Lung (tissue), 12 donors: ENCODE measurements around the gene PCDH9. TPM values are rescaled to one million over a fixed set of nuclear protein-coding genes. Genes with fewer than 3 reads are reported as not detected.

ENCODE experiments used
- ATAC-seq: fragments of 200-7000 bp; cut with Tn5 transposase; one replicate; pipeline ENCODE4 v1.9.1; 2020; ENCODE audit warnings: moderate number of reproducible peaks; ENCODE audit not compliant: insufficient read depth, low FRiP score
- DNase-seq, 3 donors: peaks; one replicate each; pipeline ENCODE4 v3.0.0-alpha.2; 2013 to 2017
- H3K27ac ChIP-seq, 2 donors: one replicate each; pipeline ENCODE4 v1.5.1; 2013; ENCODE audit warnings: mild to moderate bottlenecking in 2 of 2, moderate library complexity in 2 of 2, control low read depth in 1 of 2, inconsistent platforms in 1 of 2, low read depth in 1 of 2, low read length in 1 of 2
- H3K27me3 ChIP-seq, 3 donors: one replicate each; pipeline ENCODE4 v1.5.1; 2013; ENCODE audit warnings: low read length in 2 of 3; ENCODE audit not compliant: control insufficient read depth in 3 of 3, insufficient read depth in 3 of 3
- H3K36me3 ChIP-seq, 4 donors: one replicate each; pipeline ENCODE4 v1.5.1; 2013; ENCODE audit warnings: low read length in 4 of 4, mild to moderate bottlenecking in 1 of 4, moderate library complexity in 1 of 4; ENCODE audit not compliant: control insufficient read depth in 4 of 4, insufficient read depth in 4 of 4
- H3K4me1 ChIP-seq, 5 donors: one replicate each; pipeline ENCODE4 v1.5.1; 2013; ENCODE audit warnings: low read length in 5 of 5, mild to moderate bottlenecking in 2 of 5, moderate library complexity in 1 of 5; ENCODE audit not compliant: control insufficient read depth in 5 of 5, insufficient read depth in 5 of 5
- H3K4me3 ChIP-seq: one replicate; pipeline ENCODE4 v1.5.1; 2013; ENCODE audit warnings: mild to moderate bottlenecking, control low read depth, moderate library complexity
- H3K9ac ChIP-seq, 2 donors: one replicate each; pipeline ENCODE4 v1.5.1; 2013; ENCODE audit warnings: low read length in 2 of 2, control low read depth in 1 of 2; ENCODE audit not compliant: insufficient read depth in 1 of 2
- H3K9me3 ChIP-seq, 4 donors: one replicate each; pipeline ENCODE4 v1.5.1; 2013; ENCODE audit warnings: low read length in 3 of 4, mild to moderate bottlenecking in 1 of 4, moderate library complexity in 1 of 4; ENCODE audit not compliant: control insufficient read depth in 4 of 4, insufficient read depth in 3 of 4
- CTCF ChIP-seq: IDR thresholded peaks from 2 replicates; pipeline ENCODE4 v1.5.1; 2012; ENCODE audit warnings: mild to moderate bottlenecking; ENCODE audit errors: control extremely low read depth, extremely low read depth
- WGBS, 2 donors: extraction: QIAGEN DNeasy Blood & Tissue Kit; methylation state at CpG; one replicate each; pipeline ENCODE4 v1.1.7; 2013; 5-methylcytosine and 5-hydroxymethylcytosine counted together
- polyA plus RNA-seq, 2 donors: library from polyadenylated mRNA; stranded (reverse); fragments of 200-250 nt; gene quantifications; one replicate each; pipeline ENCODE4 v1.2.1, GENCODE V29; 2013
- total RNA-seq, 2 donors: library from RNA; depleted of rRNA in 1 of 2; stranded (reverse); fragments of >200 nt in 1 of 2; gene quantifications; one replicate each; pipeline ENCODE4 v1.2.1, GENCODE V29; 2014 to 2021
- donor health status: control.
- donor health status: control.
- donor health status: Bipolar disorder and iron deficiency.
- donor health status: healthy.
- donor health status: DM: yes; HTN: yes; CAD: no.

PCDH9 gene
- total and polyA plus RNA-seq, 4 donors = 0.68 to 22.2 (median 4.1) TPM

DNA sequence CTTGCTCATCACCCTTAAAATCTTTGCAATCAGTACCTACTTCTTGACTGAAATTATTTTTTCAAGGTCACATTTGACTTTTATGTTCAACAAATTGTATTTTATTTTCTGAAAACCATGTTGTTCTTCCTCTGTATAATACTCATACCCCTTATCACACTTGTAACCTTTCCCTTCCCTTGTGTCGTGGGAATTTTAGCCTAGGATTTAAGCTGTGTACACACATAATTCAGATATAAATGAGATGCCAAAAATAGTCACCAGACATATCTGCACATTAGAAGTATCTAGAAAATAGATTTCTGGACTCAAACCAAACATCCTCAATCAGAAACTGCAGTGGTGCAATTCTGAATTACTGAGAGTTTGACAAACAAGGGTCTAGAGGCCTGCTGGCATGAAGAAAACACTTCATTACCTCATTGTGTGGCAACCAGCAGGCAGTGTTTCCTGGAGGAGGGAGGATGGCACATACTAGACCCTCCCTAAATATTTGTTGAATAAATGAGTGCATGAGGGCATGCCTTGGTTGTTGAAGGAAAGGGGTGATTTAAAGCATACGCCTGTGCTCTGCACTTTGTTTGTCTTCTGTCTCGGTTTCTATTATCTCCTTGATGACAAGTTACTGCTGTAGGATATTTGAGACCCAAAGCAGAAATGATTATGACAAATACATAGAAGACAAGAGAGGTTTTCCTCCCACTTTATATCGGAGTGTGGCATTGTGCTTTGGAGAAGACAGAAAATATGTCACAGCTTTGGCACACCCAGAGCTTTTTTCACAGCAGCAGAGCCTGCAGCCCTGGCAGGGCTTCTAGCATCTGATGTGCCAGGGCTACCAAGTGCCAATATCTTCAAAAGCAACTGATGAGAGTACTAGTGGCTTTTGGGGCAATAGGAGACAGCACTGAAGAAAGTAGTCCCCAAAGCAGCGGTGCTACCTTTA is 881.1 kb downstream of the PCDH9 start:
- H3K36me3 ChIP-seq = no peaks in the 10 kb centered on the region
- H3K9me3 ChIP-seq = no peaks in the 10 kb centered on the region
- no peak for TF ChIP-seq CTCF
- DNase-seq (peak in 2 of 3 donors; percentile 48 to 58), ATAC-seq (peak; percentile 70)
- H3K27me3 ChIP-seq = no peaks in the 10 kb centered on the region
- H3K4me1 ChIP-seq = peaks cover 0 to 54% (median 2%) of the 10 kb centered on the region in 5 donors
- no peak overlapping the region for H3K9ac ChIP-seq
- H3K27ac ChIP-seq = no peak overlapping the region
- WGBS, 2 donors = 62 to 70% methylated on average over 5 of the region's 5 CpGs
- no peak overlapping the region for H3K4me3 ChIP-seq

- H3K27me3 ChIP-seq = no peaks in the 10 kb centered on the region
- no peak for TF ChIP-seq CTCF
- H3K9me3 ChIP-seq = no peaks in the 10 kb centered on the region
- no peaks in the 10 kb centered on the region for H3K36me3 ChIP-seq
- no peak overlapping the region for H3K27ac ChIP-seq
- no peak for DNase-seq
- no peak for ATAC-seq
- H3K9ac ChIP-seq = no peak overlapping the region
- 71 to 80% methylated on average over 4 of the region's 4 CpGs for WGBS, 2 donors
- H3K4me1 ChIP-seq = peaks cover 0 to 40% (median 2%) of the 10 kb centered on the region in 5 donors
- H3K4me3 ChIP-seq = no peak overlapping the region
Observed at GRCh38 chr13:66347486-66348117, 882.5 kb downstream of the PCDH9 start.

GRCh38 chr13:66345971-66346370 is 884.2 kb downstream of the PCDH9 start:
- no peak overlapping the region for H3K9ac ChIP-seq
- DNase-seq (no peak), ATAC-seq (no peak)
- H3K4me1 ChIP-seq = peaks cover 0 to 36% (median 3%) of the 10 kb centered on the region in 5 donors
- no peak overlapping the region for H3K4me3 ChIP-seq
- no peaks in the 10 kb centered on the region for H3K36me3 ChIP-seq
- H3K27me3 ChIP-seq = no peaks in the 10 kb centered on the region
- H3K27ac ChIP-seq = no peak overlapping the region
- no peaks in the 10 kb centered on the region for H3K9me3 ChIP-seq
- WGBS, 2 donors = 74 to 81% methylated on average over 8 of the region's 8 CpGs
- TF ChIP-seq CTCF = no peak
